Upper lobe of left lung (tissue), 6 donors: ENCODE data around the gene EXOC6. TPM values are rescaled to one million over a fixed set of nuclear protein-coding genes. Genes with fewer than 3 reads are reported as not detected.

Experiments used
- ATAC-seq, 2 donors: fragments of 200-7000 bp; cut with Tn5 transposase; one replicate each; pipeline ENCODE4 v1.9.1; 2022; ENCODE audit warnings: mild to moderate bottlenecking in 2 of 2, moderate library complexity in 2 of 2; ENCODE audit not compliant: low FRiP score in 2 of 2
- DNase-seq, 2 donors: peaks; one replicate each; pipeline ENCODE4 v3.0.0-alpha.2; 2019 to 2020
- H3K27ac ChIP-seq, 4 donors: fragments of 200-600 bp; sonication (generic); one replicate each; pipeline ENCODE4 v1.5.1; 2016 to 2019
- H3K27me3 ChIP-seq, 4 donors: fragments of 200-600 bp; sonication (generic); one replicate each; pipeline ENCODE4 v1.5.1; 2017 to 2019
- H3K36me3 ChIP-seq, 4 donors: fragments of 200-600 bp; sonication (generic); one replicate each; pipeline ENCODE4 v1.5.1; 2016 to 2019
- H3K4me1 ChIP-seq, 4 donors: fragments of 200-600 bp; sonication (generic); one replicate each; pipeline ENCODE4 v1.5.1; 2018 to 2019
- H3K4me3 ChIP-seq, 4 donors: fragments of 200-600 bp; sonication (generic); one replicate each; pipeline ENCODE4 v1.5.1; 2017 to 2019; ENCODE audit warnings: mild to moderate bottlenecking in 2 of 4, moderate library complexity in 1 of 4
- H3K9me3 ChIP-seq, 4 donors: fragments of 200-600 bp; sonication (generic); one replicate each; pipeline ENCODE4 v1.5.1; 2018 to 2019
- EP300 ChIP-seq, 4 donors: sonication (generic); formaldehyde crosslinking; IDR thresholded peaks; one replicate each; pipeline ENCODE4 v1.5.1; 2017; ENCODE audit warnings: antibody characterized with exemption in 4 of 4, control low read depth in 2 of 4
- POLR2A ChIP-seq, 4 donors: fragments of 450-650 bp; IDR thresholded peaks; one replicate each; pipeline ENCODE4 v1.5.1; 2016 to 2017; ENCODE audit warnings: antibody characterized with exemption in 4 of 4, mild to moderate bottlenecking in 2 of 4
- POLR2AphosphoS5 ChIP-seq, 2 donors: sonication (generic); formaldehyde crosslinking; IDR thresholded peaks; one replicate each; pipeline ENCODE4 v1.5.1; 2017; ENCODE audit warnings: antibody characterized with exemption in 2 of 2
- WGBS, 2 donors: methylation state at CpG; one replicate each; pipeline ENCODE4 v1.1.5; 2017 to 2018; 5-methylcytosine and 5-hydroxymethylcytosine counted together
- total RNA-seq, 6 donors: library from RNA; depleted of rRNA in 4 of 6; stranded (reverse); fragments of >200 nt in 4 of 6; gene quantifications; one replicate each; pipeline versions ENCODE4 v1.1.0 to v1.2.1, GENCODE V29; 2016 to 2021
- TF ChIP-seq, protein P1 (sequence below), 6 experiments: fragments of 450-650 bp in 4 of 6; fragments of 200-600 bp in 2 of 6; sonication (generic) in 2 of 6; IDR thresholded peaks; one replicate each; pipeline ENCODE4 v1.5.1; 2016 to 2019; ENCODE audit warnings: antibody characterized with exemption in 6 of 6
- donor health status: DM: no; HTN: no; CAD: no; lungs with moderate emphysema.
- donor health status: DM: no; HTN: yes; CAD: no; lungs with severe emphysema.

EXOC6 gene
- total RNA-seq, 6 donors from 2014 or later: 7.1 to 27.3 (median 20.1) TPM

DNA sequence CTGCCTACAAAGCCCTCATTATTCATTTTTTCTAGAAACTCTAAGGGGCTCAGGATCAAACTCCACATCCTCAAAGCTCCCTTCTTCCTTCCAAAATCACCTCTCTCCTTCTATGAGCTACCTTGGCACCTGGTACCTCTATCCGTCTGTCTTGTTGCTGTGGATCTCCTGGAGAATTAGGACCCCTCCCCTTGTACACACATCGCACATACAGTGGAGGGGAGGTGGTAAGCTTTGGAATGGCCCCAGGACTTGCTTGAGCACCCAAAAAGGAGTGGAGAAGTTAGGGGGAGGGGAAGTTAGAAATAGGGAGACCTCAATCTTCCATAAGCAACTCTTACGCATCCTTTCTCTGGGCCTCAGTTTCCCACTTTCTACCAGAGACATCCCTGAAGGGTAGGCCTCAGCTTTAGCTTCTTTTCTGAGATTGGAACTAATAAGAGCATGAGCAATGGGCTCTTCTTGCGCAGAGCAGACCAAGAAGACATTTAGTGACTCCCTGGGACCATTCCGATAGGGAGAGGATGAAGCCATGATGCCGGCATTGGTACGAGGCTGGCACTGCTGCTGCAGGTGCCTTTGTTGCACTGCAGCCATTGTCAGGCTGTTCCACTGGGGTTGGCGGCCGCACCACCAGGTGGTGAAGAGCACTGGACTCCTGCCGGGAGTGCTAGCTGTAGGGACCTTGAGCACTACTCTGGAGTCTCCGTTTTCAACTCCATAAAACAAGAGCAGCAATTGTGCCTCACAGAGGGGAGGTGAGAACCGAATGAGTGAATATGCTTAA, 216.7 kb downstream of the EXOC6 start:
- H3K4me1 ChIP-seq: peaks cover 26 to 56% (median 28%) of the 10 kb centered on the region in 4 donors
- no peak overlapping the region for H3K4me3 ChIP-seq
- H3K27ac ChIP-seq: no peak overlapping the region
- DNase-seq (no peak), ATAC-seq (no peak)
- TF ChIP-seq POLR2A (IDR thresholded peaks at IDR 0.05): no peak
- TF ChIP-seq POLR2AphosphoS5 (IDR thresholded peaks at IDR 0.05): no peak
- TF ChIP-seq, protein P1, sequence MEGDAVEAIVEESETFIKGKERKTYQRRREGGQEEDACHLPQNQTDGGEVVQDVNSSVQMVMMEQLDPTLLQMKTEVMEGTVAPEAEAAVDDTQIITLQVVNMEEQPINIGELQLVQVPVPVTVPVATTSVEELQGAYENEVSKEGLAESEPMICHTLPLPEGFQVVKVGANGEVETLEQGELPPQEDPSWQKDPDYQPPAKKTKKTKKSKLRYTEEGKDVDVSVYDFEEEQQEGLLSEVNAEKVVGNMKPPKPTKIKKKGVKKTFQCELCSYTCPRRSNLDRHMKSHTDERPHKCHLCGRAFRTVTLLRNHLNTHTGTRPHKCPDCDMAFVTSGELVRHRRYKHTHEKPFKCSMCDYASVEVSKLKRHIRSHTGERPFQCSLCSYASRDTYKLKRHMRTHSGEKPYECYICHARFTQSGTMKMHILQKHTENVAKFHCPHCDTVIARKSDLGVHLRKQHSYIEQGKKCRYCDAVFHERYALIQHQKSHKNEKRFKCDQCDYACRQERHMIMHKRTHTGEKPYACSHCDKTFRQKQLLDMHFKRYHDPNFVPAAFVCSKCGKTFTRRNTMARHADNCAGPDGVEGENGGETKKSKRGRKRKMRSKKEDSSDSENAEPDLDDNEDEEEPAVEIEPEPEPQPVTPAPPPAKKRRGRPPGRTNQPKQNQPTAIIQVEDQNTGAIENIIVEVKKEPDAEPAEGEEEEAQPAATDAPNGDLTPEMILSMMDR (IDR thresholded peaks at IDR 0.05): no peak
- TF ChIP-seq EP300 (IDR thresholded peaks at IDR 0.05): no peak
- H3K36me3 ChIP-seq: no peaks in the 10 kb centered on the region
- peaks cover 0 to 41% (median 18%) of the 10 kb centered on the region in 4 donors for H3K27me3 ChIP-seq
- WGBS, 2 donors: 81% methylated on average over 8 to 12 of the region's 12 CpGs
- H3K9me3 ChIP-seq: no peaks in the 10 kb centered on the region

DNA sequence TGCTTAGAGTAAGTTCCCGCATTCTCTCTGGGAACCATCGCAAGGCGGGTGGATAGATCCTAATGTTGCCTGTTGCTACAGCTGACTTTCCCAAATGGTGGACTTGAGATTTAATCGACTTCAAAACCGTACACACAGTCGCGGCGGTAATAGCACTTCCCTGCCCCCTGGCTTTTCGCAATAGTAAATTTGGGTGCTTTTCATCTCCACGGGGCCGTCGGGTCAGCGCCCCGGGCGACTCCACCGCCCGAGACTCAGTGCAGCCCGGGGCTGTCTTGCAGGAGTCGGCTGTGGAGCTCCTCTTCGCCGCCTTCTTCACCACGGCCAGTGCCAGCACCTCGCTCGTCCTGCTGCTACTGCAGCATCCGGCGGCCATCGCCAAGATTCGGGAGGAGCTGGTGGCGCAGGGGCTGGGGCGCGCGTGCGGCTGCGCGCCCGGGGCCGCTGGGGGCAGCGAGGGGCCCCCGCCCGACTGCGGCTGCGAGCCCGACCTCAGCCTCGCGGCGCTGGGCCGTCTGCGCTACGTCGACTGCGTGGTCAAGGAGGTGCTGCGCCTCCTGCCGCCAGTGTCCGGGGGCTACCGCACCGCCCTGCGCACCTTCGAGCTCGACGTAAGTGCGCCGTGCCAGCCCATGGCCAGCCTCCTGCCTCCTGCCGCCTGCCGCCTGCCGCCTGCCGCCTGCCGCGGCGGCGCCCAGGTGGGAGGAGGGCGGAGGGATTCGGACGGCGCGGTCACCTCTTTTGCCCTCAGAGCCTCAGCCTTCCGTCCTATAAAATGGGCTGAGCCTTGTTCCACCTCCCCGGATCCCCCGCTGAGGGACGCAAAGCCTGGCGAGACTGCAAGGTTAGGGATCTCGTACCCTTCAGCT, 217.6 kb downstream of the EXOC6 start:
- Histone ChIP-seq H3K27ac (no peak overlapping the region), H3K27me3 (peaks cover 0 to 38% (median 20%) of the 10 kb centered on the region in 4 donors), H3K9me3 (no peaks in the 10 kb centered on the region), H3K36me3 (no peaks in the 10 kb centered on the region), H3K4me3 (no peak overlapping the region), H3K4me1 (peaks cover 26 to 50% (median 28%) of the 10 kb centered on the region in 4 donors)
- DNase-seq (peak in 1 of 2 donors; percentile 80), ATAC-seq (no peak)
- 27 to 40% methylated on average over 34 to 52 of the region's 81 CpGs for WGBS, 2 donors
- TF ChIP-seq POLR2AphosphoS5 (IDR thresholded peaks at IDR 0.05) (no peak), EP300 (IDR thresholded peaks at IDR 0.05) (no peak), POLR2A (IDR thresholded peaks at IDR 0.05) (no peak)
- TF ChIP-seq, protein P1 (IDR thresholded peaks at IDR 0.05): no peak

DNA sequence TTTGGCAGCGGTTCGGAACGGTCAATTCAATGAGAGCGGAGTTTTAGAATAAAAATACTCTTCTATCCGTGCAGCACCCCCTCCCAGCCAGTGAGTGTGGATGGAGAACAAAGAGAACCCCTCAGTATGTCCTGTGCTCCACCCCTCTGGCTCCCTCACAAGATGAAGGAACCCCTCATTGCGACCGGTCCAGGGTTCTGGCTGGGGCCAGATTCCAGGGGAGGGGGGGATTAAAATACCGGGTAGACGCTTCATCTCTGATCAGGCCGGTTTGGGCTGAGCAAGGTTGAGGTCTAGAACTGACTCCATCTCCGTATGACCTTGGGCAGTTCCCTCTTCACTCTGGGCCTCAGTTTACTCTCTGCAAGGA, 218.2 kb downstream of the EXOC6 start:
- Histone ChIP-seq H3K9me3 (no peaks in the 10 kb centered on the region), H3K27me3 (peaks cover 0 to 40% (median 22%) of the 10 kb centered on the region in 4 donors), H3K4me1 (peaks cover 25 to 50% (median 27%) of the 10 kb centered on the region in 4 donors), H3K27ac (no peak overlapping the region), H3K4me3 (no peak overlapping the region), H3K36me3 (no peaks in the 10 kb centered on the region)
- DNase-seq: no peak
- WGBS, 2 donors: 47 to 80% methylated on average over 1 to 11 of the region's 11 CpGs
- no peak for TF ChIP-seq POLR2AphosphoS5 (IDR thresholded peaks at IDR 0.05)
- no peak for TF ChIP-seq EP300 (IDR thresholded peaks at IDR 0.05)
- TF ChIP-seq, protein P1 (IDR thresholded peaks at IDR 0.05): no peak
- TF ChIP-seq POLR2A (IDR thresholded peaks at IDR 0.05): no peak
- ATAC-seq: no peak

DNA sequence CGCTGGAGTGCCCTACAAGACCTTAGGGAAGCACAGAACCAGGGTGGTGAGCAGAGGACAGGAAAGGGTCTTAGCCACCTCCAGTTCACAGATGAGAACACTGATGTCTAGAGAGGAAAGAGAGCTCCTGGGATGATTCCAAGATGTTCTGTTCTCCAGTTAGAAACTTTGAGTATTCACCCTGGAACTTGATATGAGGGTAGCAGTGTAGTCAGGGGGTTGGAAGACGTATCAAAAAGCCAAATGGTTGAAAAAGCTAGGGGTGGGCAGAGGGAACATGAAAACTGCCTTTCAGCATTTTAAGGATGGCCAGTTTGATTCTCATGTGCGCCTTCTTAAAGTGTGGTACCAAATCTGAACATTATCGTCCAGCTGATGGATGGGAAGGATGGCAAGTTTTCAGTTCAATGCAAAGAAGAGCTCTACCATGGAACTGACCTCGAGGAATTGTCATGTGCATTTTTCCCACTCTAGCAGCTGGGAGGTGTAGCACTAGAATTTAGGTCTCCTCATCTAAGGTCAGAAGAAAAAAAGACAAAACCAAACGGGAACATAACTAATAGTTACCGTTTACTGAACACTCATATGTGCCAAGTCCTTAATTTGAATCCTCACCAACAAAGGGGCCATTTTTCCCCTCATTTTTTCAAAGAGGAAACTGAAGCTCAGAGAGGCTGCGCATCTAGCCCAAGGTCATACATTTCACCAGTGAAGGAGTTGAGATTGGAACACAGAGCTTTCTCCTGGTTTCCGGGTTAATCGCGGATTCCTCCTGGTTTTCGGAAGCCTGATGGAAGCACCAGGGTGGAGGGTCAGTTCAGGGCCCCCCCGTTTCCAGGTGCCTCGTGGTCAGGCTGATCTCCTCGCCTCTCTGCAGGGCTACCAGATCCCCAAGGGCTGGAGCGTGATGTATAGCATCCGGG, 219.4 kb downstream of the EXOC6 start:
- TF ChIP-seq EP300 (IDR thresholded peaks at IDR 0.05) (no peak), POLR2AphosphoS5 (IDR thresholded peaks at IDR 0.05) (no peak), POLR2A (IDR thresholded peaks at IDR 0.05) (no peak)
- TF ChIP-seq, protein P1 (IDR thresholded peaks at IDR 0.05): no peak
- 14 to 20% methylated on average over 12 to 17 of the region's 17 CpGs for WGBS, 2 donors
- no peak for DNase-seq
- Histone ChIP-seq H3K27me3 (peaks cover 0 to 46% (median 26%) of the 10 kb centered on the region in 4 donors), H3K9me3 (no peaks in the 10 kb centered on the region), H3K4me1 (peaks cover 25 to 50% (median 27%) of the 10 kb centered on the region in 4 donors), H3K36me3 (no peaks in the 10 kb centered on the region), H3K4me3 (no peak overlapping the region), H3K27ac (no peak overlapping the region)
- ATAC-seq: no peak
